CD4-positive, alpha-beta T cell treated with Interleukin-6 at 100 ng/mL for 8 hours (primary cell): ENCODE measurements around the gene SH3BP5L.
"Not testable (repeated sequence)": the region's sequence is repeated elsewhere in the genome, so short reads cannot be mapped to it uniquely, and the experiment has no call there.

Experiments
- DNase-seq: peaks from one replicate; pipeline ENCODE4 v3.0.0-alpha.2; 2020; ENCODE audit warnings: mixed read lengths, low spot score

SH3BP5L gene

DNA sequence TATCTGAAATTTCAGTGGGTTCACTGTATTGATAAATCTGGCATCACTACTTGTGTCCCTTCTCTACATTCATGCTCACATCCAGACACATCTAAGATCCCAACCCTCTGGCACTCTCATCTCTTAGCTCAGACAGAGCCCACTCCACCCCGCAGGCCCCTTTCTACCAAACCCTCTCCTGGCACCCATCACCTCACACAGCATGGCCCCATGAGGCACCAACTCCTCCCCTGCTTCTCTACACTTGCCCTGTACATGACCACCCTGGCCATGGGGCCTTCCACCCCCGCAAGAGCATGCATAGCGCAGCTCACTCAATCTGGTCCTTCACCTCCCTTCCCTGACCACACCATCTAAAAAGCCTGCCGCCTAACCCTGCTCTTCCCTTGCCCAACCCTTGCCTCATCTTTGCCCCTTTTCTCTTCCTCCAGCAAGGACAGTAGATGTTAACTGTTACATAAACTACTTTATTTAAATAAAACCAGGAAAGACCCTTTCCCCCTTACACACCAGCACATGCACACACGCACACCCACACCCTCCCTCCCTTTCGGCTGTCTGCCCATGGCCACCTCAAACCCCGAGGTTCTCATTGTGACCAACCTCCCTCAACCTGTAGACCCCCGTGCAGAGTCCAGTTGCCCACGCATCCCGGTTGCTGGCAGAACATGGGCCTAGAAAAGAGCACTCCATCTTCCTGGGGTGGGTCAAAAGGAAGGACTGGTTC lies 15.6 kb downstream of the SH3BP5L start:
- DNase-seq, result no peak

DNA sequence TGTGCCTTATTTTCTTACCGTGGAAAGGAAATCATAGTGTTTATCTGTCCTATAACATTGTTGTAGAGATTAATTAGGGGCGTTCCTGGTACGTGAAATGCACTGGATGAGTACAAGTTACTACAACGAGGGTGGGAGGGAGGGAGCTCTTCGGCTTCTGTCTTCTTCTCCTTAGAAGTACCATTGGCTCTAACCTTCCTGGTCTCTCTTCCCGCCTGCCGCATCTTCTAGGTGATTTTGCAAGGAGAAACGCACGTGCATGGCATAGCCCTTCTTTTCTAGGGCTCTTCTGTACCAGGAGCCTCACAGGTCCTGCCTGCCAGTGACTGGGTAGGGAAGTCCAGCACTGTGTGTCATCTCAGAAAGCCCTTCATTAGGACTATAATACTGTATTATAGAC lies 16.8 kb downstream of the SH3BP5L start:
- DNase-seq, result no peak

DNA sequence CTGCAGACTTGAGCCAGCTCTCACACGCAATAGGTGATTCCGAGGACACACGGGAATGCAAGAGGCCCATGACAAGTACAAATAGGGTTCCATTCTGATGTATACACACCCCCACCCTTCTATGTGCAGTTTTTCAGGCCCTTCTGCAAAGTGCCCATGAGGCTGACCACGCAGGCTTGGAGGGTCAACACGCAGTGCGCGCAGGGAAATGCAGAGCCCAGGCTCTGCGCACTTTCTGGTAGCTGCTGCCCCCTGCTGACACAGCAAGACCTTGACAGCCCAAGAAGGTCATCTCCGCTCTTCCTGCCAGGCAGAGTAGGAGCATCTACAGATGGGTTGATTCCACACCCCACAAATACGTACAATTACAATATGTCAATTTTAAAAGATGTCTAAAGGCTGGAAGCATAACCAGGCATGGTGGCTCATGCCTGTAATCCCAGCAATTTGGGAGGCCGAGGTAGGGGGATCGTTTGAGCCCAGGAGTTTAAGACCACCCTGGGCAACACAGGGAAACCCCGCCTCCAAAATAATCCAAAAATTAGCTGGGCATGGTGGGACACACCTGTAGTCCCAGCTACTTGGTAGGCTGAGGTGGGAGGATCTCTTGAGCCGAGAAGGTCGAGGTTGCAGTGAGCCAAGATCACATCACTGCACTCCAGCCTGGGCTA lies 18.5 kb downstream of the SH3BP5L start:
- peak; percentile 57 for DNase-seq

DNA sequence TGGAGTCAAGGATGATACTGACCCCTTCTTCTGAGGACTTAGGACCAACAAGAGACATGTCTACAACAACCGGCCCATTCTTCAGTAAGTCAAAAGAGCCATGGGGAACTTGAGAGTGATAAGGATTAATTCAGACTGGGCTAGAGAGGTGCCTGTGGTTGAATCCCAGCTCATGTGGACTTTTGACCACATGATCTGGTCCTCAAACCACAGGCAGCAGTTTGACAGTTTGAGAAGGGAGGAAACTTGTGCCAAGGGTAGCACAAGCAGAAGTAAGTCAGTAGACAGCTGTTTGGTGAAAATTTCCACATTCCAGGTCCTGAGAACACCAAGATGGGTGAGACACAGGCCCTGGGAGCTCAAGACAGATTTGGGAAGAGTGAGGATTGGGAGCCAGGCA lies 19.8 kb downstream of the SH3BP5L start:
- no peak for DNase-seq

DNA sequence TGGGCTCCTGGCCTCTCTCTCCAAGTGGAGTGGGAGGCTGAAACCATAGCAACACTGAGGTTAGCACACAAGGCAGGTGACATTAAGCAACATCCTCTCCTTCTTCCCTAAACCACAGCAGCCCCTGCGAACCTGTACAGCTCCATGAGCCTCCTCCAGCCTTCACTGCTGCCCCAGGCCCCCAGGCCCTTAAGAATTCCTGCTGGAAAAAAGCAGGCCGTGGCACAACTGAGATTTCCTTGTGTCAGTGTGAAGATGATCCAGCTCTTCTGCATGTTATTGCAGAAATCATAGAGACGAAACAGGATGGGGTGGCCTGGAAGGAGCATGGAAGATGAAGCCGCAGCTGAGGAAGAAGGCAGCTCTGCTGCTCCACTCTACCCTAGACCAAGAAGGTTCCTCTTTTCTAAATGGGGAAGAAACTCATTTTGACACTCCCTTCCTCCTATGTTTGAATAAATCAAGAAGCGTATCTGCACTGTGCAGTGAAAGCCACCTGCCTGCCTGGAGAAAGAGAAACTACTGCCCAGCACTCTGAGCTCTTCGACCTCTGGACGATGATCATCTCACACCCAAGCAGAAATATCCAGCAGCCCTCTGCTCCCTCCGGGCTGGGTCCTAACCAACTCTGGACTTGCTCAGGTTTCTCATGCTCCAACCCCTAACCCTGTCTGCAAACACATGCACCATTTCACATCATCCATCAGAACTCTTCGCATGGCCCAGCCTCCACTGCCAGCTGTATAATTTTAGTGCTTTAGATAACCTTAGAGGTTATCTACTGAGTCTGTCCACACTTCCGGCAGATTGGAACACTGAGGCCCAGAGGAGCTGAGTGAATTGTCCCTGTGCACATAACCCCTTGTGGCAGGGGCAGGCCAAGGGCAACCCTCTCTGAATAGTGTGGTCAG lies 20.7 kb downstream of the SH3BP5L start:
- no peak for DNase-seq

DNA sequence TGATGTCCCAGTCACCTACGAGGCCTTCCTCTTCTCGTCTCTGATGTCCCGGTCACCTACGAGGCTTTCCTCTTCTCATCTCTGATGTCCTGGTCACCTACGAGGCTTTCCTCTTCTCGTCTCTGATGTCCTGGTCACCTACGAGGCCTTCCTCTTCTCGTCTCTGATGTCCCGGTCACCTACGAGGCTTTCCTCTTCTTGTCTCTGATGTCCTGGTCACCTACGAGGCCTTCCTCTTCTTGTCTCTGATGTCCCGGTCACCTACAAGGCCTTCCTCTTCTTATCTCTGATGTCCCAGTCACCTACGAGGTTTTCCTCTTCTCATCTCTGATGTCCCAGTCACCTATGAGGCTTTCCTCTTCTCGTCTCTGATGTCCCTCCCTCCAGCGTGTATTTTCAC lies 22.2 kb downstream of the SH3BP5L start:
- DNase-seq, result not testable (repeated sequence)

DNA sequence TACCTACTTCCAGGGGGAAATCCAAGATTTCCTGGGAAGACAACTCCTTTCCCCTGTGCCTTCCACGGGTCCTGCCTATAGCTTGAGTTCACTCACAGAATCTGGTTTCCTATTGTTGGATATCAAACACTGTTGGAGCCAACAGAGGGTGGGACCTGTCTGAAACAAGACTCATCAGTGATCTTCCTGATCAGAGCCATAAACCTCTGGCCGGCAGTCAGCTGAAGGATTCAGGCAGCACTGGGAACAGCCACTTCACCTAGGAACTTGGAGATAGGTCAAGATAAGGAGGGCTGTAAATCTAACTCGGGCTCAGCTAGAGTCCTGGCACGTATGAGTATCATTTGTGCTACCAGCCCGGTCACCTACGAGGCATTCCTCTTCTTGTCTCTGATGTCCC lies 23.3 kb downstream of the SH3BP5L start:
- no peak for DNase-seq

DNA sequence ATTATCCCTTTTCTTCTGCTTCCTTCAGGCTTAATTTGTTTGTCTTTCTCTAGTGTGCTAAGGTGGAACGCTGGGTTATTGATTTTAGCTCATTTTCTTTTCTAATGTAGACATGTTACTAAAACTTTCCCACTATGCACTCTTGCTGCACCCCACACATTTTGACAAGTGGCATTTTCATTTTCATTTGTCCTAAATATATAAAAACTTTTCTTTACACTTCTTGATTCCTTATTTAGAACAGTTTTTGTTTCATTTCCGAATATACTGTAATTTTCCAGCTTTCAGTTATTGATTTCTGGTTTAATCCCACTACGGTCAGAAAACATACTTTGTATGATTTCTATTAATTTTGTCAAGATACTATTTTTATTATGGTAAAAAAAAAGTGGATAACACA lies 25.3 kb downstream of the SH3BP5L start:
- no peak for DNase-seq

DNA sequence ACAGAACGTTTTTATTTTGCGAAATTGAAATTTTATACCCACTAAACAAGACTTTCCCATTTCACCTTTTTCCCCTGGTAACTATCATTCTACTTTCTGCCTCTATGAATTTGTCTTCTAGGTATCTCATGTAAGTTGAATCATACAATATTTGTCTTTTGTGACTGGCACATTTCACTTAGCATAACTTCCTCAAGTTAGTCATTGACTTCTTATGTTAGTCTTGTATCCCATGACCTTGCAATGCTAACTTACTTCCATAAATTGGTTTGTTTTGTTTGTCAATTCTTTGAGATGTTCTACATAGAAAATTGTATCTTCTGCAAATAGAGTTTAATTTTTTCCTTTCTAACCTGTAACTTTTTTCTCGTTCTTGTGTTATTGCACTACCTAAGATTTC lies 26.9 kb downstream of the SH3BP5L start:
- no peak for DNase-seq

DNA sequence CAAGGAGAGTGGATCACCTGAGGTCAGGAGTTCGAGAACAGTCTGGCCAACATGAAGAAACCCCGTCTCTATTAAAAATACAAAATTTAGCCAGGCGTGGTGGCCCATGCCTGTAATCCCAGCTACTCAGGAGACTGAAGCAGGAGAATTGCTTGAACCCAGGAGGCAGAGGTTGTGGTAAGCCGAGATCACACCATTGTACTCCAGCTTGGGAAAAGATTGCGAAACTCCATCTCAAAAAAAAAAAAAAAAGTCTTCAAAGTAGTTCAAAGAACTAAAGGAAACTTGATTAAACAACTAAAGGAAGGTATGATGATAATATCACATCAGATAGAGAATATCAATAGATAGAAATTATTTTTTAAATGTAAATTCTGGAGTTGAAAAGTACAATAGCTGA lies 31.1 kb downstream of the SH3BP5L start:
- not testable (repeated sequence) for DNase-seq

DNA sequence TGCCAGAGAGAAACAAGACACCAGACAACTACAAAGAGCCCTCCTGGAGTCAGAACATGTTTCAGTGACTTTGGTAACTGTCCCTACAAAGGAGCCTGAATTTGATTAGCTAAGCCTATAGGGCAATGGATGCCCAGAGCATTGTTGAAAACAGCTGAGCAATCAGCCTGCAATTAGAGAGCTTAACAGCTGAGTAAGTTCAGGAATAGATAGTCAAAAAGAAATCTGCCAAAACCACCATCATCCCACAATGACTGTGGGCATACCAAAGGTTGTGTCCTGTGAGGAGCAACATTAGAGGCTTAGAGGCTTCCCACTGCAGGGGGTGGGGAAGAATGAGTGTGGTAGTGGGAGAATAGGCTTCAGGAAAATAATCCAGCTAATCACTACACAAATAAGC lies 32.1 kb downstream of the SH3BP5L start:
- no peak for DNase-seq

DNA sequence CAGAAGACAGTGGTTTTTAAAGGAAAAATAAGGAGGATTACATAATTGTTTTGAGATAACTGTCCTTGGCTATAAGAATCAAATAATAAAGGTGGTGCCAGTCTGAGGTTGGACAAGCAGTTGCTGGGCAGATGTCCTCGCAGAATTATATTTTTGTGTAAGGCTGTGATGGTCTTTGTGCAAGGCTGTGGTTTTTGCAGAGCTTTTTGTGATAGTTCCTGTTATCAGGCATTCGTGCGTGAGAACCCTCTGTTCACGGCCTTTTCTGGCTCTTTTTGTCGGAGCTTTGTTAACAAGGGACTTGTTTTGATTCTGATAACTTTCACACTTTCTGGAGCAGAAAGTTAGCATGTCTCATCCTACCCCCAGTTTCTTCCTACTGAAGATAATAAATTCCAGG lies 33.4 kb downstream of the SH3BP5L start:
- no peak for DNase-seq

DNA sequence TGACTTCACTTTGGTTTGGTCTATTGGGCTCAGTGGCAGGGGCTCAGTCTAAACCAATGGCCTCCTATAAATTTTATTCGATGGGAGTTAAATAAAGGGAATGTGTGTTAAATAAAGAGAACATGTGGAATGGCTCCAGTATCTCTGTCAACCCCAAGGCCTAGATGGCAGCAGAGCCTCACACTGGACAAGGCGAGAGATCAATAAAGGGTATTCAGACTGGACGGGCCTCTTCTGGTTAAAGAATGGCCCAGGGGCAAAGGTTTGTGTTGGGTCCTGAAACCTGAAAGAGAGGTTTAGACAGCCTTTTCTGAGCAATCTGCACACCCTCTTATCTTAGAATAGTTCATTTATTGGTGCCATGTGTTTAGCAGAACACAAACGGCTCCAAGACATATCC lies 34.7 kb downstream of the SH3BP5L start:
- no peak for DNase-seq

DNA sequence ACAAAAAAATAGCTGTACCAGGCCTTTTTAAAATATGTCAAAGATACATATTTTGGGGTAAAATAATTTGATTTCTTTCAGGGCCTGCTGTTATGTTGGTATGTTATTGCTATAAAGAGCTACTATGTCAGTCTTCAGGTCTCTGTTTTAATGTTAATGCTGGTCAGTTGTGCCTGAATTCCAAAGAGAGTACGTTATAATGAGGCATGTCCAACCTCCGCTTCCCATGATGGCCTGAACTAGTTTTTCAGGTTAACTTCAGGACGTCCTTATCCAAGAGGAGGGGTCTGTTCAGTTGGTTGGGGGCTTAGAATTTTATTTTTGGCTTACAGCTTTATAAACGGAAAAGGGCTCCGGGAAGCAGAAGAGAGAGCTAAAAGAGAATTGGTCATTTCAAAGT lies 35.3 kb downstream of the SH3BP5L start:
- no peak for DNase-seq

DNA sequence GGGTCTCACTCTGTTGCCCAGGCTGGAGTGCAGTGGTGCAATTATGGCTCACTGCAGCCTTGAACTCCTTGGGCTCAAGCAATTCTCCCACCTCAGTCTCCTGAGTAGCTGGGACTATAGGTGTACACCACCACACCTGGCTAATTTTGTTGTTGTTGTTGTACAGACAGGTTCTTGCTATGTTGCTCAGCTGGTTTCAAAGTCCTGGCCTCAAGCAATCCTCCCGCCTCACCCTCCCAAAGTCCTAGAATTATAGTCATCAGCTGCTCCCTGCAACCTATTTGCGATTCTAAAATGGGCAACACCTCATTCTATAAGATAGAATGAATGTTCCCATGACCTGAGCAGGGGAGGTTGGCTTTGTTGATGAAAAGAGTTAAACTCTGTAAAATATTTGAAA lies 36.4 kb downstream of the SH3BP5L start:
- not testable (repeated sequence) for DNase-seq

DNA sequence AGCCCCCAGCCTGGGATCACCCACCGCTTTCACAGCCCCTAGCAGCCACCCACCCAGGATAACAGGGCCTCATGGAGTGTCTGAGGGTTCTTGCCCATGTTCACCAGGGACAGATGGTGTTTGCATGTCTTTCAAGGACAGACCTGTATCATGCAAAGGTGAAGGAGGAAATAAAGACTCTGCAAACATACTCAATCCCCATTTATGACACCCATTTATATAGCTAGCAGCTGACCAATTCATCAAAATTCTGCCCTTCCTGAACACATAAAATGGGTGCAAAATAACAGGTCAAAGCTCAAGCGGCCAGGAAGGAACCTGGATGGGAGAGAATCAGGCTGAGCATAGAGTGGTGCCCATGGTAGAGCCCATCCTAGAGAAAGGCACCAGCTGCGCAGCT lies 37.4 kb downstream of the SH3BP5L start:
- DNase-seq, result no peak

DNA sequence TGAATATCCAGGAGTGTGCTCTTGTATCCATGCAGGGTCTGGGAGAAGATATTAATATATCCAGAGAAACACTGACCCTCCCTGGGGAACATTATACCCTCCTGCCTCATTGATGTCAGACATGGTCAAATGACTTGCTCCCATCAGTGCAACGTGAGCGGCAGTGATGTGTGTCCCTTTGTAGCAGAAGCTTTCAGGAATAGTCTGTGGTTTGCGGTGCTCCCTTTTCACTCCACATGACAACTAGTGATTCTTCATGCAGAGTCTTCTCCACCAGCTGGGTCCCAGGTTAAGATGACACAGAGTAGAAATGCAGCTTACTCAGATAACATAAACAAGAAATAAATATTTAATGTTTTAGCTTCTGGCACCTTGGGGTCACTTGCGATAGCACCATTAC lies 38.3 kb downstream of the SH3BP5L start:
- no peak for DNase-seq

DNA sequence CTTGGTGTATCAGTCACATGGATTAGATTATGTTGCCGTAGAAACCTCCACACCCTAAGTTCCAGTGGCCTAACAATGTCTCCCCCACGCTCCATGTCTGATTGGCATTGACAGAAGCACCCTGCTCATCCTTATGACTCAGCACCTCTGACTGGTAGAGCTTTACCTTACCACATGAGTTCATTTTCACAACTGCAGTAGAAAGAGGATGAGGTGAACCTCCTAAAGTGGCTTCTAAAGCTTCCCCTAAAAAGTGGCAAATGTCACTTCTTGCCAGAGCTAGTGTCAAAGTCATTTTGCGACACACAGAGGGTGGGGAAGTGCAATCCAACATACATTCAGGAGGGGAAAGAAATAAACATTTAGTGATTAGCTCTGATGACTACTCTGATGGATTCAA lies 39.6 kb downstream of the SH3BP5L start:
- no peak for DNase-seq

DNA sequence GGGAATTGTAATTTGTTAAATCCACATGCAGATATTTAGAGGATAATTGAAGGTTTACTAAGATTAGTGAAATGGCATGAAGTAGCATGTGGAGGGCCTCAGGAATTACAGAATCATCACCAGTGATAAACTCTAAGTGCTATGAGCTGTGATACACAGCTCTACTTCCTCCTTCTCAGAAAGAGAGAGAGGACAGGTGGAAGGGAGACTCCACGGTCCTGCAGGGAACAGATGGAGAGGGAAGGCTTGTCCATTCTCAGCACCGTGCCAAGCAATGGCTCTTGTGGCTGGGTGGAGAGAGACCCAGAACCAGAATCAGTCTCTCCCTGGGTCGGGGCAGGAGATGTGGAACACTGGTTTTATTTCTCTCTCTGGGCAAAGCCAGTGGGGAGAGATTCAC lies 42.3 kb downstream of the SH3BP5L start:
- DNase-seq, result no peak

DNA sequence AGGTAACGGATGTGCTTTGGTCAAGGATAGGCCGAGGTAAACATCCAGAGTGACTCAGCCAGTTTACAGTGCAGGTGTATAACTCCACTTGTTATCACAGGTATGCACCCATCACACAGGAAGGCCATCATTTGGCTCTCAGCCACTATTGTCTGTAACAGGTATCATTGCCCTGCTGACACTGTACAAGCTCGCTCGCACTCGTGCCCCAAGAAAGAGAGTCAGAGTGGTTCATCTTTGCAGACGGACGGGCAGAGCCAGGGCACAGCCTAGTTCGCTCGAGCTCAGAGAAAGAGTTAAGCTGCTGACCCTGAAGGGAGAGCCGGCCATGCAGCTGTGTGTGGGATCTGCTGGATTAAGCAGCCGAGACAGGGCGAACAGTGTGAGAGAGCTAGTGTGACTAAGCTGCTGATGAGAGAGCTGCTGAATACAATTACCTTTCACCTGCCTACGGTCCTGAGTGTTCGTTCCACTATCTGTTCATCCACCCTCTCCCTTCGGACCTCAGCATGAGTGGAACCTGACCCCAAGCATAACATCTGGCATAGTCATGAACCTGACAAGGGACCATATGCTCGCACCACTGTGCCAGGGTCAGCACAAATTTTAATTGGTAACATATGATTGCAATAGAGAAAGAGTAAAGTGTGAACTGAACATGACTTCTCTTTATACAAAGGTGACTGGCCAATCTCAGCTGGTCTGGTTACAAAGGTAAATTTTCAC lies 43.1 kb downstream of the SH3BP5L start:
- DNase-seq, result no peak

DNA sequence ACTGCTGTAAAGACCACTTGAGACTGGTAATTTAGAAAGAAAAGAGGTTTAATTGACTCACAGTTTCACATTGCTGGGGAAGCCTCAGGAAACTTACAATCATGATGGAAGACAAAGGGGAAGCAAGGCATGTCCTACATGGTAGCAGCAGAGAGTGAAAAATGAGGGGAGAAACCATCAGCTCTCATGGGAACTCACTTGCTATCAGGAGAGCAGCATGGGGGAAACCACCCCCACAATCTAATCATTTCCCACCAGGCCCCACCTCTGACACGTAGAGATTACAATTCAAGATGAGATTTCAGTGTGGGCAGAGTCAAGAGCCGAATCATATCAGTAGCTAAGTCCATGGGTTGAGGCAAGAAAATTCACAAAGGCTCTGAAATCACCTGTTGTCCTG lies 46.4 kb downstream of the SH3BP5L start:
- no peak for DNase-seq

DNA sequence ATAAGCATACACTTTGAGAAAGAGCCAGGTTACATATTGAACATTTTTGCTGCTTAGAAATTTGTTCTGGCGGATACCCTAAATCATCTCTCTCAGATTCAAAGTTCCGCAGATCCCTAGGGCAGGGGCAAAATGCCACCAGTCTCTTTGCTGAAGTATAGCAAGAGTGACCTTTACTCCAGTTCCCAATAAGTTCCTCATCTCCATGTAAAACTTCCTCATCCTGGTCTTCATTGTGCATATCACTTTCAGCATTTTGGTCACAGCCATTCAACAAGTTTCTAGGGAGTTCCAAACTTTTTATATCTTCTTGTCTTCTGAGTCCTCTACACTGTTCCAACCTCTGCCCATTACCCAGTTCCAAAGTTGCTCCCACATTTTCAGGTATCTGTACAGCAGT lies 46.8 kb downstream of the SH3BP5L start:
- no peak for DNase-seq
